PC-3 (cell line): Measurements from ENCODE around the gene LAIR1. TPM values are rescaled to one million over a fixed set of nuclear protein-coding genes. Genes with fewer than 3 reads are reported as not detected.
A peak's percentile ranks its signal among the peaks of the same experiment; 100 is the strongest.

ENCODE experiments used
- ATAC-seq: fragments of 200-7000 bp; cut with Tn5 transposase; 2 replicates; pipeline ENCODE4 v1.9.1; 2020; ENCODE audit warnings: mild to moderate bottlenecking, moderate library complexity
- BruUV-seq: library from RNA; stranded (reverse); fragments of 400-500 nt; replicated peaks from 2 replicates; lab custom pipeline; 2021; lab: Mats Ljungman, UMichigan
- CTCF ChIA-PET: fragments of 300-600 bp; sonication (Branson Sonifier 250); formaldehyde crosslinking; loops from one replicate; lab custom pipeline; 2022; ENCODE audit warnings: antibody characterized with exemption; lab: Charles Lee
- POLR2A ChIA-PET: fragments of 300-600 bp; sonication (Branson Sonifier 250); formaldehyde crosslinking; loops from one replicate; lab custom pipeline; 2022; ENCODE audit warnings: antibody characterized with exemption; ENCODE audit not compliant: unreplicated experiment; lab: Charles Lee
- DNase-seq: peaks from one replicate; pipeline ENCODE4 v3.0.0-alpha.2; 2015
- H2AFZ ChIP-seq: fragments of 300-600 bp; sonication (generic); 2 replicates; pipeline ENCODE4 v1.6.0; 2016; ENCODE audit warnings: antibody characterized with exemption, low read length
- H3F3A ChIP-seq: fragments of 300-600 bp; sonication (generic); one replicate; pipeline ENCODE4 v1.6.0; 2017; ENCODE audit warnings: antibody characterized with exemption, low read length, control low read depth, mild to moderate bottlenecking; ENCODE audit not compliant: unreplicated experiment
- H3K27ac ChIP-seq: fragments of 300-600 bp; sonication (generic); 2 replicates; pipeline ENCODE4 v1.5.1; 2016; ENCODE audit warnings: mild to moderate bottlenecking, low read length
- H3K27me3 ChIP-seq: fragments of 300-600 bp; sonication (generic); 2 replicates; pipeline ENCODE4 v1.6.1; 2016; ENCODE audit warnings: low read length, mixed read lengths
- H3K36me3 ChIP-seq: fragments of 300-600 bp; sonication (generic); 2 replicates; pipeline ENCODE4 v1.6.1; 2016; ENCODE audit warnings: low read depth, mixed run types, low read length, mixed read lengths
- H3K4me1 ChIP-seq: fragments of 300-600 bp; sonication (generic); 2 replicates; pipeline ENCODE4 v1.5.1; 2016; ENCODE audit warnings: low read length; ENCODE audit not compliant: insufficient read depth
- H3K4me2 ChIP-seq: fragments of 300-600 bp; sonication (generic); 2 replicates; pipeline ENCODE4 v1.6.0; 2016; ENCODE audit warnings: low read length
- H3K4me3 ChIP-seq: fragments of 300-600 bp; sonication (generic); 2 replicates; pipeline ENCODE4 v1.5.1; 2016; ENCODE audit warnings: mild to moderate bottlenecking, low read length, mixed read lengths
- H3K79me2 ChIP-seq: fragments of 300-600 bp; sonication (generic); 2 replicates; pipeline ENCODE4 v1.6.1; 2017; ENCODE audit warnings: low read length, mixed read lengths
- H3K9ac ChIP-seq: fragments of 300-600 bp; sonication (generic); 2 replicates; pipeline ENCODE4 v1.6.0; 2016; ENCODE audit warnings: mild to moderate bottlenecking, low read length
- H3K9me2 ChIP-seq: fragments of 300-600 bp; sonication (generic); replicated peaks from 2 replicates; pipeline ENCODE4 v1.6.1; 2016; ENCODE audit warnings: mixed run types, low read length, mixed read lengths
- H3K9me3 ChIP-seq: fragments of 300-600 bp; sonication (generic); 2 replicates; pipeline ENCODE4 v1.6.1; 2016; ENCODE audit warnings: low read length, mixed read lengths
- H4K20me1 ChIP-seq: fragments of 300-600 bp; sonication (generic); 2 replicates; pipeline ENCODE4 v1.6.1; 2016; ENCODE audit warnings: low read length, mixed read lengths
- CTCF ChIP-seq: fragments of 300-600 bp; sonication (generic); conservative IDR thresholded peaks from 2 replicates; pipeline ENCODE4 v1.5.1; 2017; ENCODE audit warnings: antibody characterized with exemption, low read depth, mild to moderate bottlenecking, low read length
- EZH2 ChIP-seq: fragments of 300-600 bp; sonication (generic); IDR thresholded peaks from one replicate; pipeline ENCODE4 v1.6.1; 2017; ENCODE audit warnings: antibody characterized with exemption, mild to moderate bottlenecking, low read length; ENCODE audit not compliant: unreplicated experiment
- EZH2phosphoT487 ChIP-seq: fragments of 300-600 bp; sonication (generic); IDR thresholded peaks from 2 replicates; pipeline ENCODE4 v1.6.1; 2018; ENCODE audit warnings: mild to moderate bottlenecking, antibody characterized with exemption, low read length, borderline replicate concordance
- intact Hi-C: fragments of 100-400 bp; cut with micrococcal nuclease; formaldehyde crosslinking; loops from 2 replicates; pipeline ENCODE4 v1.9.0; 2023
- total RNA-seq: library from RNA; depleted of rRNA; stranded (reverse); fragments of >200 nt; gene quantifications from 2 replicates; pipeline ENCODE4 v1.2.3, GENCODE V29; 2014

LAIR1 gene
- total RNA-seq, 1 experiment from 2014 or later: not detected

DNA sequence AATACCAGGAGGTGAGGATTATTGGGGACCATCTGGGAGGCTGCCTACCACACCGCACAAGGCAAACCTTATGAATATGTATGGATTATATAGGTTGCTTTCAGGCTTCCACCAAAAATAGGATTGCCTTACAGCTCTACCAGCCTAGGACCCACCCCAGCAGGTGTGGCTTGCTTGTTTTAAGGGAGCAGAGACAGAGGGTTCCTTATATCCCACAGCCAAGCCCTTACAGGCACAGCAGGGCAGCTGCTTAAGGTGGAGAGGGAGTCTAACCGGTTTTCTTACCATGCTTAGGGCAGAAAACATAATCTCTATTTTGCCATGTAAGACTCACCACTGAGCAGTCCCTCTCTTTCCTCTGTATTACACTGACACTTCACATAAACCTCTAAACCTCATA, 34.5 kb upstream of the LAIR1 start:
- peak; percentile 54 for ATAC-seq
- POLR2A ChIA-PET: no interaction called here

DNA sequence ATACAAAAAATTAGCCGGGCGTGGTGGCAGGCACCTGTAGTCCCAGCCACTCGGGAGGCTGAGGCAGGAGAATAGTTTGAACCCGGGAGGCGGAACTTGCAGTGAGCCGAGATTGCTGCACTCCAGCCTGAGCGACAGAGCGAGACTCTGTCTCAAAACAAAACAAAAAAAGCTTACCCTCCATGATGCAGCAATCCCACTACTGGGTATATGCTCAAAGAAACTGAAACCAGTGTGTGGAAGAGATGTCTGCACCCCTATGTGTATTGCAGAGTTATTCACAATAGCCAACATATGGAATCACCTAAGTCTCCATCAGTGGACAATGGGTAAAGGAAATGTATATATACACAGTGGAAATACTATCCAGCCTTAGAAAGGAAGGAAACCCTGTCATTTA, 31.0 kb upstream of the LAIR1 start:
- Histone ChIP-seq H3K4me1 (no peaks in the 10 kb centered on the region), H3K27ac (no peak overlapping the region), H3K4me3 (no peak overlapping the region), H3K9me3 (no peaks in the 10 kb centered on the region), H3K36me3 (no peaks in the 10 kb centered on the region), H3K79me2 (no peaks in the 10 kb centered on the region), H3K4me2 (no peak overlapping the region), H2AFZ (no peak overlapping the region), H3K9ac (no peak overlapping the region), H3F3A (no peaks in the 10 kb centered on the region), H3K9me2 (no peaks in the 10 kb centered on the region), H3K27me3 (peaks cover 10% of the 10 kb centered on the region; the same call in 1 of the 2 replicates), H4K20me1 (no peaks in the 10 kb centered on the region)
- intact Hi-C loops: no loop called here
- ATAC-seq (no peak), DNase-seq (no peak)
- ChIA-PET POLR2A (no interaction called here), CTCF (no interaction called here)
- TF ChIP-seq EZH2 (no peak), CTCF (no peak)
- no TSS peak for BruUV-seq

More for the DNA sequence above, 34.5 kb upstream of the LAIR1 start:
- H3F3A ChIP-seq: no peaks in the 10 kb centered on the region
- no TSS peak for BruUV-seq
- H3K27ac ChIP-seq: no peak overlapping the region
- H3K9ac ChIP-seq: no peak overlapping the region
- intact Hi-C loops: no loop called here
- H3K4me2 ChIP-seq: no peak overlapping the region
- CTCF ChIA-PET: interaction anchor here (0.6 kb wide), 1 partner anchor 31 kb away, joined by 4 read pairs; no protein-coding TSS in a partner anchor
- no peak for TF ChIP-seq CTCF
- TF ChIP-seq EZH2phosphoT487: no peak
- TF ChIP-seq EZH2: no peak
- no peak overlapping the region for H2AFZ ChIP-seq
- H3K4me1 ChIP-seq: no peaks in the 10 kb centered on the region
- no peaks in the 10 kb centered on the region for H3K36me3 ChIP-seq
- peak; percentile 43 for DNase-seq
- H3K79me2 ChIP-seq: no peaks in the 10 kb centered on the region
- H3K27me3 ChIP-seq: peaks cover 5% of the 10 kb centered on the region; the same call in 1 of the 2 replicates
- H3K9me2 ChIP-seq: no peaks in the 10 kb centered on the region
- H3K9me3 ChIP-seq: no peaks in the 10 kb centered on the region
- H3K4me3 ChIP-seq: no peak overlapping the region
- no peaks in the 10 kb centered on the region for H4K20me1 ChIP-seq

DNA sequence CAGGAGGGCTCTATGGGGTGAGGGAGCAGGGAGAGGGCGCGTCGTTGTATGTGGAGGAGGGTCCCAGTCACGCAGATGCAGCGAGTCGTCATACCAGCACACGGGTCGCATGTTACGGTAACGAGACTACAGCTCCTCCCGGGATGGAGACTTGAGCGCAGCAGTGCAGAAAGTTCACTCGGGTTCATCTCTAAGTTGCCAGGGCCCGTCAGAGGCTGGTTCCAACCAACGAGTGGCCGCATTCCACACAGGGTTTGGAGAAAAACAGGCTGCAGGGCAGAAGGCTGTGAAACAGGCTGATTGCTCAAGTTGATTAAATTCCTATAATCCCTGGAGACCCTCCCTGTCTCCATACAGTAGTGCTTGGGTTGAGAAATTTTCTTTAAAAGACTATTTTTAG, 28.6 kb upstream of the LAIR1 start:
- no peaks in the 10 kb centered on the region for H3K9me2 ChIP-seq
- TF ChIP-seq CTCF (no peak), EZH2 (no peak), EZH2phosphoT487 (no peak)
- ATAC-seq (no peak), DNase-seq (no peak)
- no peaks in the 10 kb centered on the region for H3F3A ChIP-seq
- ChIA-PET POLR2A (no interaction called here), CTCF (no interaction called here)
- H3K27ac ChIP-seq: no peak overlapping the region
- no peaks in the 10 kb centered on the region for H3K36me3 ChIP-seq
- no peak overlapping the region for H3K9ac ChIP-seq
- intact Hi-C loops: no loop called here
- BruUV-seq: no TSS peak
- H3K27me3 ChIP-seq: peaks cover 24% of the 10 kb centered on the region
- no peak overlapping the region for H3K4me2 ChIP-seq
- no peak overlapping the region for H2AFZ ChIP-seq
- H3K79me2 ChIP-seq: no peaks in the 10 kb centered on the region
- H3K4me3 ChIP-seq: no peak overlapping the region
- no peaks in the 10 kb centered on the region for H4K20me1 ChIP-seq
- no peaks in the 10 kb centered on the region for H3K4me1 ChIP-seq
- no peaks in the 10 kb centered on the region for H3K9me3 ChIP-seq
